Sigmoid colon (tissue), 4 donors: ENCODE results near the gene CBR3.

ENCODE experiments used
- EP300 ChIP-seq, 4 donors: sonication (generic); formaldehyde crosslinking; IDR thresholded peaks; one replicate each; pipeline ENCODE4 v1.6.1; 2017; ENCODE audit warnings: antibody characterized with exemption in 4 of 4
- POLR2A ChIP-seq, 2 donors: fragments of 450-650 bp; IDR thresholded peaks; one replicate each; pipeline ENCODE4 v1.6.1; 2016; ENCODE audit warnings: antibody characterized with exemption in 2 of 2, mild to moderate bottlenecking in 2 of 2, moderate library complexity in 2 of 2
- POLR2AphosphoS5 ChIP-seq, 4 donors: sonication (generic); formaldehyde crosslinking; IDR thresholded peaks; one replicate each; pipeline ENCODE4 v1.6.1; 2017; ENCODE audit warnings: antibody characterized with exemption in 4 of 4
- TF ChIP-seq, protein P1 (sequence below), 4 experiments: fragments of 450-650 bp in 3 of 4; fragments of 200-600 bp in 1 of 4; IDR thresholded peaks; one replicate each; pipeline ENCODE4 v1.5.1; 2016 to 2019; ENCODE audit warnings: antibody characterized with exemption in 4 of 4, mild to moderate bottlenecking in 3 of 4, moderate library complexity in 2 of 4

DNA sequence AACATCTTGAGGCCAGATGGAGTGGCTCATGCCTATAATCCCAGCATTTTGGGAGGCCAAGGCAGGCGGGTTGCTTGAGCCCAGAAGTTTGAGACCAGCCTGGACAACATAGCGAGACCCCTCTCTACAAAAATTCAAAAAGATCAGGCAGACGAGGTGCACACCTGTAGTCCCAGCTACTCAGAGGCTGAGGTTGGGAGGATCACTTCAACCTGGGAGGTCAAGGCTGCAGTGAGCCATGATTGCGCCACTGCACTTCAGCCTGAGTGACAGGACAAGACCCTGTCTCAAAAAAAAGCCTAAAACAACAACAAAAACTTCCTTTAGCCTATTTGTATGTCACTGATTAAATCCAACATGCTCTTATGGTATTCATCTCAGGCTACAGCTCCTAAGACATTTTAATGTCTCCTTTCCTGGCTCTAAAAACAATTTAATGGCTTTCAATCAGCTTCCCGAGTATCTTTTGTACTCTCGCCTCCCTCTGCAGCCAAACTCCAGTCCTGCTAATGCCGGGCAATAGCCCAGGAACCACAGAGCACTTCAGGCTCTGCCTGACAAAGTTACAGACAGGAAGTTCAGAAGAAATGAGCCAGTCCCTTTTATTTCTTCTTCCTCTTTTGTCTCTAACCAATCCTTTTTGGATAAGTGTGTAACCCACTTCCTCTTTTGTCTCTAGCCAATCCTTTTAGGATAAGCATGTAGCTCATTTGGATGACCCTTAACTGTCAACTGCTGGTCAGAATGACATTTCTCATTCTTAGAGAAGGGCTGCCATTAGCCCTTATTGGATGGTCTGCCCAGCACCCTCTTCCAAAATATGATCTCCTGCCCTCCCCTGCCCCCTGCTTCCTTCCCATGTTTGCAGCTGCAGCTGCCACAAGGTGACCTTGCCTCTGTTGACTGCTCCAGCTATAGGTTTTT is 15.2 kb downstream of the CBR3 start:
- TF ChIP-seq, protein P1, sequence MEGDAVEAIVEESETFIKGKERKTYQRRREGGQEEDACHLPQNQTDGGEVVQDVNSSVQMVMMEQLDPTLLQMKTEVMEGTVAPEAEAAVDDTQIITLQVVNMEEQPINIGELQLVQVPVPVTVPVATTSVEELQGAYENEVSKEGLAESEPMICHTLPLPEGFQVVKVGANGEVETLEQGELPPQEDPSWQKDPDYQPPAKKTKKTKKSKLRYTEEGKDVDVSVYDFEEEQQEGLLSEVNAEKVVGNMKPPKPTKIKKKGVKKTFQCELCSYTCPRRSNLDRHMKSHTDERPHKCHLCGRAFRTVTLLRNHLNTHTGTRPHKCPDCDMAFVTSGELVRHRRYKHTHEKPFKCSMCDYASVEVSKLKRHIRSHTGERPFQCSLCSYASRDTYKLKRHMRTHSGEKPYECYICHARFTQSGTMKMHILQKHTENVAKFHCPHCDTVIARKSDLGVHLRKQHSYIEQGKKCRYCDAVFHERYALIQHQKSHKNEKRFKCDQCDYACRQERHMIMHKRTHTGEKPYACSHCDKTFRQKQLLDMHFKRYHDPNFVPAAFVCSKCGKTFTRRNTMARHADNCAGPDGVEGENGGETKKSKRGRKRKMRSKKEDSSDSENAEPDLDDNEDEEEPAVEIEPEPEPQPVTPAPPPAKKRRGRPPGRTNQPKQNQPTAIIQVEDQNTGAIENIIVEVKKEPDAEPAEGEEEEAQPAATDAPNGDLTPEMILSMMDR (IDR thresholded peaks at IDR 0.05): no peak
- no peak for TF ChIP-seq EP300 (IDR thresholded peaks at IDR 0.05)
- no peak for TF ChIP-seq POLR2A (IDR thresholded peaks at IDR 0.05)
- peak in 3 of 4 donors; percentile 18 to 37 (median 27) for TF ChIP-seq POLR2AphosphoS5 (IDR thresholded peaks at IDR 0.05)
